Mesodermal cell (in vitro differentiated cells): ENCODE results near the gene RUFY4.
"Not testable (repeated sequence)": the region's sequence is repeated elsewhere in the genome, so short reads cannot be mapped to it uniquely, and the experiment has no call there.

ENCODE experiments used
- H3K27ac ChIP-seq: 2 replicates; pipeline ENCODE4 v1.7.0; 2013; ENCODE audit warnings: mild to moderate bottlenecking, low read depth, low read length, moderate library complexity; ENCODE audit not compliant: severe bottlenecking
- H3K36me3 ChIP-seq: 2 replicates; pipeline ENCODE4 v1.7.1; 2013; ENCODE audit warnings: mild to moderate bottlenecking, low read length, moderate library complexity; ENCODE audit not compliant: control insufficient read depth, insufficient read depth
- H3K4me1 ChIP-seq: one replicate; pipeline ENCODE4 v1.7.1; 2013; ENCODE audit warnings: mild to moderate bottlenecking, low read length; ENCODE audit not compliant: insufficient read depth, control insufficient read depth, poor library complexity, severe bottlenecking
- H3K4me3 ChIP-seq: 2 replicates; pipeline ENCODE4 v1.7.0; 2013; ENCODE audit warnings: low read length, control low read depth, mild to moderate bottlenecking; ENCODE audit not compliant: insufficient read depth, poor library complexity, severe bottlenecking; ENCODE audit errors: extremely low read depth
- H3K9me3 ChIP-seq: 2 replicates; pipeline ENCODE4 v1.7.1; 2013; ENCODE audit warnings: mild to moderate bottlenecking, low read length, moderate library complexity; ENCODE audit not compliant: control insufficient read depth
- WGBS, 2 experiments: methylation state at CpG; one replicate each; pipeline ENCODE4 v1.1.5; 2013; ENCODE audit warnings: missing lambda C conversion rate in 2 of 2; ENCODE audit not compliant: insufficient coverage in 2 of 2; 5-methylcytosine and 5-hydroxymethylcytosine counted together

Gene RUFY4

GRCh38 chr2:218043100-218043499 is 26.0 kb upstream of the RUFY4 start:
- WGBS, 2 experiments, result 85% methylated on average over 1 of the region's 1 CpG; no CpG with 5 or more reads in 1 of the 2 experiments
- Histone ChIP-seq H3K9me3 (peaks cover 8% of the 10 kb centered on the region), H3K27ac (no peak overlapping the region)

GRCh38 chr2:218043701-218044109 is 25.3 kb upstream of the RUFY4 start:
- peaks cover 8% of the 10 kb centered on the region for H3K9me3 ChIP-seq
- no peaks in the 10 kb centered on the region for H3K4me1 ChIP-seq
- no peak overlapping the region for H3K27ac ChIP-seq
- WGBS, 2 experiments, result 77 to 81% methylated on average over 3 to 4 of the region's 5 CpGs
- no peak overlapping the region for H3K4me3 ChIP-seq
- H3K36me3 ChIP-seq, result no peaks in the 10 kb centered on the region

More at GRCh38 chr2:218043100-218043499, 26.0 kb upstream of the RUFY4 start:
- no peaks in the 10 kb centered on the region for H3K4me1 ChIP-seq
- H3K4me3 ChIP-seq, result no peak overlapping the region
- no peaks in the 10 kb centered on the region for H3K36me3 ChIP-seq

- WGBS, 2 experiments, result no CpG with 5 or more reads among the region's 1 CpG
- H3K4me1 ChIP-seq, H3K4me3 ChIP-seq, H3K9me3 ChIP-seq, H3K36me3 ChIP-seq, H3K27ac ChIP-seq: not testable (repeated sequence)
Observed at GRCh38 chr2:218044599-218044998, 24.5 kb upstream of the RUFY4 start.

- Histone ChIP-seq H3K4me3 (no peak overlapping the region), H3K36me3 (no peaks in the 10 kb centered on the region), H3K4me1 (no peaks in the 10 kb centered on the region), H3K27ac (no peak overlapping the region), H3K9me3 (peaks cover 8% of the 10 kb centered on the region)
- WGBS, 2 experiments, result 98% methylated on average over 4 of the region's 4 CpGs
Observed at GRCh38 chr2:218046238-218046637, 22.8 kb upstream of the RUFY4 start.

- H3K36me3 ChIP-seq, result no peaks in the 10 kb centered on the region
- H3K4me1 ChIP-seq, result no peaks in the 10 kb centered on the region
- peaks cover 8% of the 10 kb centered on the region for H3K9me3 ChIP-seq
- no peak overlapping the region for H3K4me3 ChIP-seq
- 83 to 92% methylated on average over 2 to 3 of the region's 8 CpGs for WGBS, 2 experiments
- H3K27ac ChIP-seq, result no peak overlapping the region
Observed at GRCh38 chr2:218047536-218048225, 21.4 kb upstream of the RUFY4 start.

- 94% methylated on average over 3 of the region's 3 CpGs for WGBS, 2 experiments
- Histone ChIP-seq H3K4me1 (no peaks in the 10 kb centered on the region), H3K36me3 (no peaks in the 10 kb centered on the region), H3K27ac (no peak overlapping the region), H3K9me3 (no peaks in the 10 kb centered on the region), H3K4me3 (no peak overlapping the region)
Observed at GRCh38 chr2:218051903-218052302, 17.1 kb upstream of the RUFY4 start.

GRCh38 chr2:218059289-218059688 is 9.8 kb upstream of the RUFY4 start:
- H3K27ac ChIP-seq, result no peak overlapping the region
- H3K36me3 ChIP-seq, result no peaks in the 10 kb centered on the region
- 68 to 100% methylated on average over 2 to 3 of the region's 3 CpGs for WGBS, 2 experiments
- H3K4me3 ChIP-seq, result no peak overlapping the region
- no peaks in the 10 kb centered on the region for H3K9me3 ChIP-seq
- H3K4me1 ChIP-seq, result no peaks in the 10 kb centered on the region

- Histone ChIP-seq H3K36me3 (no peaks in the 10 kb centered on the region), H3K9me3 (no peaks in the 10 kb centered on the region), H3K4me3 (no peak overlapping the region), H3K4me1 (no peaks in the 10 kb centered on the region), H3K27ac (no peak overlapping the region)
- 64 to 80% methylated on average over 5 of the region's 5 CpGs for WGBS, 2 experiments
Observed at GRCh38 chr2:218060118-218060517, 8.9 kb upstream of the RUFY4 start.

GRCh38 chr2:218060950-218061660 is 7.9 kb upstream of the RUFY4 start:
- WGBS, 2 experiments, result 91 to 97% methylated on average over 7 of the region's 7 CpGs
- Histone ChIP-seq H3K4me3 (no peak overlapping the region), H3K9me3 (no peaks in the 10 kb centered on the region), H3K36me3 (no peaks in the 10 kb centered on the region), H3K4me1 (no peaks in the 10 kb centered on the region), H3K27ac (no peak overlapping the region)

GRCh38 chr2:218063486-218063885 is 5.6 kb upstream of the RUFY4 start:
- Histone ChIP-seq H3K4me3 (no peak overlapping the region), H3K4me1 (no peaks in the 10 kb centered on the region), H3K36me3 (no peaks in the 10 kb centered on the region), H3K27ac (no peak overlapping the region), H3K9me3 (no peaks in the 10 kb centered on the region)
- WGBS, 2 experiments, result 90 to 98% methylated on average over 1 to 4 of the region's 5 CpGs

GRCh38 chr2:218063896-218064295 is 5.2 kb upstream of the RUFY4 start:
- Histone ChIP-seq H3K4me3 (no peak overlapping the region), H3K36me3 (no peaks in the 10 kb centered on the region), H3K4me1 (no peaks in the 10 kb centered on the region), H3K27ac (no peak overlapping the region), H3K9me3 (no peaks in the 10 kb centered on the region)
- 84 to 97% methylated on average over 4 to 6 of the region's 6 CpGs for WGBS, 2 experiments
